NCI-H2107 treated with DMSO at 0.1 percent for 48 hours (cell line): ENCODE results near the gene INPP4B.

Experiments
- DNase-seq: peaks from one replicate; lab custom pipeline; 2025; ENCODE audit not compliant: unreplicated experiment; lab: John Stamatoyannopoulos, UW

The INPP4B gene

GRCh38 chr4:142846108-142846728 lies at the start of gene INPP4B:
Gene INPP4B, minus strand, starts transcription at chr4:142846301.
- peak; percentile 7 for DNase-seq

GRCh38 chr4:142893012-142893411 lies 46.9 kb upstream of the INPP4B start:
- no peak for DNase-seq

DNA sequence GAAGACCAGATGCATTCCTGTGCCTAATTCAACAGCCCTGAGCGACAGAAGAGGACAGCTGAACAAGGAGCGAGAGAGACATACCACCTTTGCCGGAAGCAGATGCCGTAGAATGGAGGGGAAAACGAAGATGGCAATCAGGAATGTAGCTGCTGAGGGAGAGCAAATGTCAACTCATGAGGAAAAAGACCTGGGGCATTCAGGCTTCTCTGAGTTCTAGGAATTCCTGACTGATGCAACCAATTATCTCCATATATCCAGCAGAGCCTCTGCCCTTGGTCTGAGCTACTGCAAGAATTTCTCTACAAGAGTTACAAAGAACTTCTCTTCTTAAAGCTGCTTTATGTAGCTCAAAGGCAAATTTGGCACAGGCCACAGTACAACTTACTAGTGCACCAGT lies 40.5 kb upstream of the INPP4B start:
- no peak for DNase-seq

DNA sequence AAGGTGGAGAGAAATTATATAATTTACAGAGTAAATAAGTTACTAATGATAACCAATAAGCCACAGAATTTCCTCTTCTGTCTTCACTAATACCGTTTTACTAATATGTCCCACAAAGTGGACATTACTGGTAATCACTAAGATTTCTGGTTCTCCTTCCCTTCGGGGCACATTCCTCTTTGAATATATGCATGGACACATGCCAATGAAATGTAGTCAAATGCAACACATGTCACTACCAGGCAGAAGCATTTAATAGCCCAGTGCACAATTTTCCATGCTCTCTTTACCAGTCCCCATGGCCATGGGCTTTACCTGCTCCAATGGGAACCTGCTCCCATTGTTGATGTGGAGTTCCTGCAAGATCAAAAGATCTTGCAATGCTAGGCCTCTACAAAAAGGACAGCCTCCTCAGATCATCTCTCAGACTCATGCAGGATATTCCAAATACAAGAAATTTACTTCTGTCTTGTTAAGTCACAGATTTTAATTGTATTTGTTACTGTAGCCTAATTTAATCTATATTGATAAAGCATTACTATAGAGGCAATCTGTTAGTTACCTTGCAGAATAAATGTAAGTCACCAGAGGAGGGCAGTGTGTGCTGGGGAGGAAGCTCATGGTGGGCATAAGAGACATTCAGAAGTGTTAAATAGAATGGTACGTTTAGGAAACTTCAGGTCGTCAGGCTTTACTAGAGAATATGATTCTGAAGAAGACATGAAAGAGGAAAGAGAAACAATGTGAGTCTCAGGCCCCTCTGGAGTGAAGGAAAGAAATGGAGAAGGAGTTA lies 37.1 kb upstream of the INPP4B start:
- DNase-seq: no peak

GRCh38 chr4:142882159-142882558 lies 36.1 kb upstream of the INPP4B start:
- no peak for DNase-seq

DNA sequence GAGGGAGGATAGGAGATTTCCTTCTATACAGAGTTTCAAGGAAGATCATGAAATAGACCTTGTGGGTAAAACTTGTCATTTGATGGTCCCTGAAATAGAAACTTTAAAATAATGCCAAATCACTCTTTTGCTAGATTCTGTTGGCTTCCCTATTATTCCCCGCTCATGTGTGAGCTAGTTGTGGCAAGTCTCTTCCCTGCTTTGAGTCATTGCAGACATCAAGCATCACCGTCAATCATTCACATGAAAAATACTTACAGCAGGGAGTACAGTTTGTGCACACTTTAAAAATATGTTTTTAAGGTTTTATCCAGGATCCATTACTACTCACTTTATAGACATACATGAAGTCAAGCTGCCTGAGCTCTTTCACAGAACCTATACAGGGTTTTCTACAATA lies 35.2 kb upstream of the INPP4B start:
- DNase-seq: no peak

GRCh38 chr4:142875117-142875516 lies 29.0 kb upstream of the INPP4B start:
- DNase-seq: no peak

GRCh38 chr4:142874684-142875083 lies 28.6 kb upstream of the INPP4B start:
- no peak for DNase-seq

DNA sequence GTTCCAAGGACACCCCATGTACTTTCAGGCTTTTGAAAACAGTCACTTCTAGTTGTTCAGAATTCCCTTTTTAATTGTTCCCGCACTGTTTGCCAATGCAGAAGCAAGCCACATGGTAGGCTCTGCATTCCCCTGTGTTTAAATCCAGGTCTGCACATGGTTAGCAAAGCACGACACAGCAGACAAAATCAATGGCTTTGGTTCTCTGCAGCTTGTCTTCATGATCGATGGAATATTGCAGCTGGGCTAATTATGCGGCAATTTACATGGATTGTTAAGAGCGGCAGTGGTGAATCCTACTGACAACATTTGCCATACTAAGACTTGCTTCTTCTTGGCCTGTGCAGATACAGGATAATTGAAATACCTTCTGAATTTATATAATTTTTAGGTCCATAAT lies 20.6 kb upstream of the INPP4B start:
- no peak for DNase-seq

GRCh38 chr4:142861351-142861750 lies 15.2 kb upstream of the INPP4B start:
- DNase-seq: no peak

DNA sequence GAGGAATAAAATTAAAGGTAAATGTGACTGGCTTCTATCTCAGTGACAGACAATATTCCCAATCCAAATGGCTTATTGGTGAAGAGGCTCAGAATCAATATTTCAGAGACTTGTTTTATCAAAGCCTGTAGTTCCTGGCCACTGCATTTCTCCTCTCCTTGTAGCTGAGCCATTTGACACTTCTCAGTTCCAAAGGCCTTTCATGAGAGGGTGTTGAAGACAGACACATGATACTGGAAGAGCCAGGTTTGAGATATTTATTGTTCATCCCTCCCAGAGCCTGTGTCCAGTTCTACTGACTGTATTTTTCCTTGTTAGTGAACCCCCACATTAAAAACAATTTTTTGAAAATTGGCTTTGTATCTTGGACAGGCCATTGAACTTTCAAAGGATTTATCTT lies 12.9 kb upstream of the INPP4B start:
- no peak for DNase-seq

DNA sequence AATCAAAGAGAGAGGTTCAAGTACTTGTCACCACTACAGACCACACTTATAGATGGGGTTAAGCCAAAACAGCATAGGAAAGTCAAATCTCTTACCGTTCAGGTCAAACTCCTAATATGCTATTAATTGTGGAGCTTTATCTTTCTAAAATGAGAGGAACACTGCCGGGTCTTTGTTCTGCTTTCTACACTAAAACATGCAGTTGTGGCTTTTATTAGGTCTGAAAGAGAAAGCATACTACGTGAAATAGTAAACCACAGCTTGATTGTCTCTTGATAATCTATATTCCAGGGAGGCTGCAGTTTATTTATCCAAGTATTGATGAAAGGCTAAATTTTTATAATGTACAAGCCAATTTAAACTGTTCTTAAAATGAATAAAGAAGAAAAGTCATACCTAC lies 12.3 kb upstream of the INPP4B start:
- no peak for DNase-seq

- DNase-seq: no peak
Measured at GRCh38 chr4:142856576-142856975, 10.5 kb upstream of the INPP4B start.

DNA sequence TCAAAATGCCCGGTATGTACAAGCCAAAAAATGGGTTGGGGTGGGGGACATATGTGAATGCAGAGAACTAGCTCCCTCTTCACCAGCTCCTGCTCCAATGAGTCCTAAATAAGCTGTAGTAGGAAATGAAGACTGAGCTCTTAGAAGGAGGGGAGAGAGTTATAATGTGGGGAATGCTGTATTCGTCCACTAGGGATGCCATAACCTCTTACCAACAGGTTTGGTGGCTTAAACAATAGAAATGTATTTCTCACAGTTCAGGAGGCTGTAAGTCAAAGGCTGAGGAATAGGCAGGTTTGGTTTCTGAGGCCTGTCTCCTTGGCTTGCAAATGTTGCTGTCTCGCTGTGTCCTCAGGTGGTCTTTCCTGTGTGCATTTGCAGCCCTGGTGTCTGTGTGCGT lies 4.4 kb upstream of the INPP4B start:
- no peak for DNase-seq

GRCh38 chr4:142846729-142847596 lies 862 bp upstream of the INPP4B start:
- peak; percentile 17 for DNase-seq

DNA sequence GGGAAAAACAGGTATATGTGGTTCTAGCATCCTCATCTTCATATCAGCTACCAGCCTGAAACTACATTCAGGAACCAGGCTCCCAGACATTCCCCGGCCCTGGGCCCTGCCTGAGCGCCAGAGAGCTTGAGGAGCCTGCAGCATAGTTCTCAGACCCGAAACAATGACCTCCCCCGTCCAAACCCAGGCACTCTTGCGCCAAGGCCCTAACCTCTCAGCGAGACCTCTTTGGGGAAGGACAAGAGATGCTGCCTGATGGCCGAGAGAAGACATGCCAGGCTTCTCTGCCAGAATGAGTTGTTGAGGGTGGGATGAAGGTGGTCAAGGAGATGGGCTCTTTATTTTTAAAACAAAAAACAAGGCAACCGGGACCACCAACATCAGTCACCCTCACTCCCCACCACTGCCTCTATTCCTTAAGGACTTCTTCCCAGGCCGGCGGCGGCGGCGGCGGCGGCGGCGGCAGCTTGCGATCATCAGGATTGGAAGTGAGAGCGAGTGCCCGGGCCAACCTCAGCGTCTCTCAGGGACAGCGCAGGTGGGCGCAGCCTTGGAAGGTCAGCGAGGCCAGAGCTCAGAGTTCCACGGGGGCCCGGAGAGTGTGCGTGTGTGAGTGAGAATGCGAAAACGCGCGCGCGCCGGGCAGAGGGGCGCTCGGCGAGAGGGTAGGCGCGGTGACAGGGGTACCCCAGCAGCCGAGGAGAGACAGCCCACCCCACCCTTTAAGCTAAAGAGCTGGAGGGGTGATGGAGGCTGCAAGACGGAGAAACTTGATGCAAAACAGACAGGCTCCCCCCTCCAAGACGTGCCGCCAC lies 601 bp downstream of the INPP4B start:
- DNase-seq: no peak

DNA sequence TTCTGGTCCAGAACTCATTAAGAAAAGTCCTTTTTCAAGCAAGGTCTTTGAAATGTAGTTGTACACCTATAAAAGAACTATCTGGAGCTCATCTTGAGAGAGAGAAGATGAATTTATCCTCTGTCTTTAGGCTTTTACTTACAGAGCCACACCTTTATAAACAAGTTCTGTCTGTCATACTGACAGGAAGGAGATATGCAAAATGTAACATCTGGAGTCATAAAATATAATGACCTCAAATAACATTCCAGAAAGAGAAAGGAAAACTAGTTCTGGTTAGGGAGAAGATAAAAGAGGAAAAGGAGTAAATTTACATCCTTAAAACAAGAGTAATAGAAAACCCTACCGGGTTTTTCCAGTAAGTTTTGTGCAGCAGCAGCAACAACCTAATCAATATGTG lies 1.3 kb downstream of the INPP4B start:
- no peak for DNase-seq

GRCh38 chr4:142840516-142841123 lies 5.5 kb downstream of the INPP4B start:
- peak; percentile 2 for DNase-seq

DNA sequence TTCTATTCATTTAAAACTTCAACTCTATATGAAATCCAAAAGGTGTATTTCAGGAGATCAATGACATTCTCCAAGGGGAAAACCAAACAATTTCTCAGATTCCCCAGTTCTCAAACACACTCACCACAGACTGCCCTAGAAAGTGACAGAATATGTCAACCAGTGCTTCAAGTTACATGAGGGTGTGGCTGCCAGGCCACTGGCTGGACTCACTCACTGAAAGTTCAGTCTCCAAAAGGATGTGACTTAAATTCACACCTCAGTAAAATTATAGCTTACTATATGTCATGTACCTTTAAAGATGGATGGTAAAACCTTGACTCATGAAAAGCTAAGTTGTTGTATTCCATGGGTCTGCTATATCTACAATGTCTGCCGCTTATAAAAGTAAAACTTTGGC lies 7.3 kb downstream of the INPP4B start:
- DNase-seq: no peak

DNA sequence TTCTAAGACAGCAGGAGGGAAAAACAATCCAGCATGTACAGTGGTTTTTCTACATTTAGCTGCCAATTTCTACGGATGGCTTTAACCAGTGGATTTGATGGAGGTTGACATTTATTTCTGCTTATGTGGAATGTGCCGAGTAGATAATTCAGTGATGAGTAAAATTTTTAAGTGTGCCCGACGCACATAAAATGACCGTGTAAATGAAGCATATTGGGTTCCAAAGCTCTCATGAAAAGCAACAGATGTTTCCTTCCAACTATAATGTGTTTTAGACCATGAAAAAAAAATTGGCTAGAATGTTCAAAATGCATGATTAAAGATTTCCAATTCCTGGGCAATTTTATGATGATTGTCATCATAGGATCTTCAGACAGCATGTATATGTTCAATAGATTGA lies 14.1 kb downstream of the INPP4B start:
- no peak for DNase-seq
